ENCODE data around the gene DAZAP1.

The DAZAP1 gene

DNA sequence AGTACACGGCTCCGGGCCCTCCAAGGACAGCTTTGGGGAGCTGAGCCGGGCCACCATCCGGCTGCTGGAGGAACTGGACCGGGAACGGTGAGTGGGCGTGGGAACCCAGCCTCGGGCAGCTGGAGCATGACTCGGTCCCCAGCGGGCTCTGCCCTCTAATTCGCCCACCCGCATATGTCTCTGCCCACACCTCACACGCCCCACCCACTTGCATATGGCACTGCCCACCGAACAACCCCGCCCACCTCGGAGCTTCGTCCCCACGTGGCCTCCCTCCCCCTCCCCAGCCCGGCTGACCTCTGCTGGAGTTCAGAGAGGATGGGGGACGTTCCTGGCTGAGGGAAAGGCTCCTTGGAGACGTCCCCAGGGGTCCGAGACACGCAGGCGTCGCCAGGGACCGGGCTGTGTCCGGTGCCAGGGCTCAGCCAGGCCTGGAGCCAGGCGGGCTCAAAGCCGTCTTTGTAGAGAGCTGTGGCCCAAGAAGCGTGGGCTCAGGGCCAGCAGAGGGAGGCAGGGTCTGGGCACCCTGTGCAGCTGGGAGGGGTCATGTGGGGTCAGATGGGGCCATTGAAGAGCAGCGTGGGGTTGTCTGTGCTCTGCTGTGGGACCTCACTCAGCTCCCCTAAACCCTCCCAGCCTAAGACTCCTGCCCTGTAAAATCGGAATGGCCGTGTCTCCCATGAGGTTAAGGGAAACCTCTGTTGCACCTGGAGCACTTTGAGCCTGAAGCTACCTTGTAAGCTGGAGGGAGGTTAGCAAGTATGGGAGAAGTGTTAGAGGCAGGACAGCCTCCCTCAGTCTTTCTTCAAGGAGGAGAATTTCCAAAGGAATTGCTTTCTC is 46.4 kb downstream of the DAZAP1 start:
- no peak for DNase-seq (ENCODE audit: low read depth)
- in situ Hi-C loops (cut with HindIII; ENCODE audit: low sequenced_read_pairs), result no loop called here
- TF ChIP-seq, protein P1, sequence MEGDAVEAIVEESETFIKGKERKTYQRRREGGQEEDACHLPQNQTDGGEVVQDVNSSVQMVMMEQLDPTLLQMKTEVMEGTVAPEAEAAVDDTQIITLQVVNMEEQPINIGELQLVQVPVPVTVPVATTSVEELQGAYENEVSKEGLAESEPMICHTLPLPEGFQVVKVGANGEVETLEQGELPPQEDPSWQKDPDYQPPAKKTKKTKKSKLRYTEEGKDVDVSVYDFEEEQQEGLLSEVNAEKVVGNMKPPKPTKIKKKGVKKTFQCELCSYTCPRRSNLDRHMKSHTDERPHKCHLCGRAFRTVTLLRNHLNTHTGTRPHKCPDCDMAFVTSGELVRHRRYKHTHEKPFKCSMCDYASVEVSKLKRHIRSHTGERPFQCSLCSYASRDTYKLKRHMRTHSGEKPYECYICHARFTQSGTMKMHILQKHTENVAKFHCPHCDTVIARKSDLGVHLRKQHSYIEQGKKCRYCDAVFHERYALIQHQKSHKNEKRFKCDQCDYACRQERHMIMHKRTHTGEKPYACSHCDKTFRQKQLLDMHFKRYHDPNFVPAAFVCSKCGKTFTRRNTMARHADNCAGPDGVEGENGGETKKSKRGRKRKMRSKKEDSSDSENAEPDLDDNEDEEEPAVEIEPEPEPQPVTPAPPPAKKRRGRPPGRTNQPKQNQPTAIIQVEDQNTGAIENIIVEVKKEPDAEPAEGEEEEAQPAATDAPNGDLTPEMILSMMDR (IDR thresholded peaks at IDR 0.05; ENCODE audit: low read depth, low read length, missing control alignments), result peak; percentile 21
- H3K4me3 ChIP-seq (ENCODE audit: low read depth, low read length), result no peak overlapping the region

- DNase-seq (ENCODE audit: low read depth), result no peak
- H3K4me3 ChIP-seq (ENCODE audit: low read depth, low read length), result no peak overlapping the region
- TF ChIP-seq, protein P1 (IDR thresholded peaks at IDR 0.05; ENCODE audit: low read depth, low read length, missing control alignments), result no peak
- in situ Hi-C loops (cut with HindIII; ENCODE audit: low sequenced_read_pairs), result no loop called here
Measured at GRCh38 chr19:1455002-1455335, 47.6 kb downstream of the DAZAP1 start.

DNA sequence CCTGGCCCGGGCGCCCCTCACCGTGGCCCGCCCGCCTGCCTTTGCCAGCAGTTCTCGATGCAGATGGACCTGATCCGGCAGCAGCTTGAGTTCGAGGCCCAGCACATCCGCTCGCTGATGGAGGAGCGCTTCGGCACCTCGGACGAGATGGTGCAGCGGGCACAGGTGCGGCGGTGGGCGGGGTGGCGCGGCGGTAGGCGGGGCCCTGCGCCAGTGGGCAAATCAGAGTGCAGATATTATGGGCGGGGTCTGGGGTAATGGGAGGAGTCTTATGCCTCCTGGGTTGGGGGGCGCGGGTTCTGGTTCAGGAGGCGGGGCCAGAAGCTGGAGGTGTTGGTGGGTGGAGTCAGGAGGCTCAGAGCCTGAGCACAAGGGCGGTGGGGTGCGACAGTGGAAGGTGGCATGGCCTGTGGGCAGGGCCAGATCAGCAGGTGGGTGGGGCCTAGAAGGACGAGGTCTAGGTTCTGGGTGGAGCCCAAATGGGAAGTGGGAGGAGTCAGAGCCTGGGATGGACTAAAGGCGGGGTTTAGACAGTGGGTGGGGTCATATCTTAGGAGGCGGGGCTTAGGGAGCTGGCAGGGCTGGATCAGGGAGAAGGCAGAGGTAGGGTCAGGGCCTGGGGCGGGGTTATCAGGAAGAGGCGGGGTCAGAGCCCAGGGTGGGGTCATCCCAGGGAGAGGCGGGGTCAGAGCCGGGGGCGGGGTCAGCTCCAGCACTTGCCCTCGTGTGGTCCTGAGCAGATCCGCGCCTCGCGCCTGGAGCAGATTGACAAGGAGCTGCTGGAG is 48.1 kb downstream of the DAZAP1 start:
- H3K4me3 ChIP-seq (ENCODE audit: low read depth, low read length), result no peak overlapping the region
- TF ChIP-seq, protein P1 (IDR thresholded peaks at IDR 0.05; ENCODE audit: low read depth, low read length, missing control alignments), result no peak
- in situ Hi-C loops (cut with HindIII; ENCODE audit: low sequenced_read_pairs), result no loop called here
- no peak for DNase-seq (ENCODE audit: low read depth)

GRCh38 chr19:1456121-1456900 is 48.9 kb downstream of the DAZAP1 start:
- H3K4me3 ChIP-seq (ENCODE audit: low read depth, low read length), result no peak overlapping the region

GRCh38 chr19:1457031-1457739 is 49.8 kb downstream of the DAZAP1 start:
- TF ChIP-seq, protein P1 (IDR thresholded peaks at IDR 0.05; ENCODE audit: low read depth, low read length, missing control alignments), result no peak
- in situ Hi-C loops (cut with HindIII; ENCODE audit: low sequenced_read_pairs), result no loop called here
- DNase-seq (ENCODE audit: low read depth), result no peak
- H3K4me3 ChIP-seq (ENCODE audit: low read depth, low read length), result no peak overlapping the region

More at GRCh38 chr19:1456121-1456900, 48.9 kb downstream of the DAZAP1 start:
- no peak for DNase-seq (ENCODE audit: low read depth)
- in situ Hi-C loops (cut with HindIII; ENCODE audit: low sequenced_read_pairs), result no loop called here
- TF ChIP-seq, protein P1 (IDR thresholded peaks at IDR 0.05; ENCODE audit: low read depth, low read length, missing control alignments), result no peak

DNA sequence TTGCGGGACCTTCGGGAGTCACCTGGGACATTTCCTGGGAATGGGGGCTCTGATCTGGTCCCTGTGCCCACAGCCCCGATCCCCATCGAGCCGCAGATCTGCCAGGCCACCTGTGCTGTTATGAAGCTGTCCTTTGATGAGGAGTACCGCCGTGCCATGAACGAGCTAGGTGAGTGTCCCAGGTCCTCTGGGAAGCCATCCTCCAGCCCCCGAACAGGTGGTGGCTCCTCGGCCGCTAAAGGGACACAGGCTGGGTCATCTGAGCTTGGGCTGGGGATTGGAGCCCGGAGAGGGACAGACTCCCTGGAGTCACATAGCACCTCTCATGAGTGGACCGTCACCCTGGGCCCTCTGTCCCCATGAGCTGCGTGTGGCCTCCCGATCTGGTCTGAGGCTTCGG is 50.5 kb downstream of the DAZAP1 start:
- DNase-seq (ENCODE audit: low read depth), result no peak
- in situ Hi-C loops (cut with HindIII; ENCODE audit: low sequenced_read_pairs), result no loop called here
- no peak overlapping the region for H3K4me3 ChIP-seq (ENCODE audit: low read depth, low read length)
- TF ChIP-seq, protein P1 (IDR thresholded peaks at IDR 0.05; ENCODE audit: low read depth, low read length, missing control alignments), result no peak
